Cerebellar nuclear complex (tissue), 1 donor: ENCODE measurements around the gene TAS1R3.

Experiments
- DNase-seq, 2 experiments: peaks; one replicate each; lab custom pipeline; 2025; lab: John Stamatoyannopoulos, UW

Gene TAS1R3

DNA sequence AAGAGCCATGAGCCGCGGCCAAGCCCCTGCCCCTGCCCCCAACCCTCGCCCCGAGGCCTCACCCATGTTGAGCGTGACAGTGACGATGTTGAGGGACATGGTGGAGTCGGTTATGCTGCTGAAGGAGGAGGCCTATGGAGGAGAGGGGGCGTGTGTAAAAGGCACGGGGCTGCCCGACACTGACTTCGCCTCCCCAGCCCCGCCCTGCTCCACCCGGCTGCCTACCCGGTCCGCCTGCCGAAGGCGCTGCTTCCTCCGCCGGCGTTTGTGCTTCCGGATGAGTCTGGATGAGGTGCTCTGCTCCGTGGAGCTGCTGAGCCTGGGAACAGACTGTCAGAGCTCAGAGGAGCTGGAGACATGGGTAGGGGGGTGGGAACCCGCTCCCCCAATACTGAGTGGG is 9.1 kb downstream of the TAS1R3 start:
- DNase-seq: no peak

DNA sequence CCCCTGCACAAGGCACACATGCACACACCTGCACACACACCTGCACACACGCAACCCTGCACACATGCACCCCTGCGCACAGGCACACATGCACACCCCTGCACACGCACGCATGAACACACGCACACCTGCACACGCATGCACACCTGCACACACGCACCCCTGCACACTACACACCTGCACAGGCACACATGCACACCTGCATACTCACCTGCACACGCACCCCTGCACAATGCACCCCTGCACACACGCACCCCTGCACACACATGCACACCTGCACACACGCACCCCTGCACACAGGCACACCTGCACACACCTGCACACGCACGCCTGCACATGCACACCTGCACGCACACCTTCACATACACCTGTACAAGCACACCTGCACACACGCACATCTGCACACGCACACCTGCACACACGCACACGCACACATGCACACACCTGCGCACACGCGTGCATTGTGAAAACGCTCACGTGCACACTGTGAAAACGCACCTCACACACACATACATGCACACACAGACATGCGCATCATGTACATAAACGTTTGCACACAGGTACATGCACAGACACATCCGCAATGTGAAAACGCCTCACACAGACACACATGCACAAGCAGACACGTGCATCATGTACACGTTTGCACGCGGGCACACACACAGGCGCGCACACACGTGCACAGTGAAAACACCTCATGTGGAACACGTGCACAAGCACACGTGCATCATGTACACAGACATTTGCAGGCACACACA is 9.9 kb downstream of the TAS1R3 start:
- DNase-seq: no peak

DNA sequence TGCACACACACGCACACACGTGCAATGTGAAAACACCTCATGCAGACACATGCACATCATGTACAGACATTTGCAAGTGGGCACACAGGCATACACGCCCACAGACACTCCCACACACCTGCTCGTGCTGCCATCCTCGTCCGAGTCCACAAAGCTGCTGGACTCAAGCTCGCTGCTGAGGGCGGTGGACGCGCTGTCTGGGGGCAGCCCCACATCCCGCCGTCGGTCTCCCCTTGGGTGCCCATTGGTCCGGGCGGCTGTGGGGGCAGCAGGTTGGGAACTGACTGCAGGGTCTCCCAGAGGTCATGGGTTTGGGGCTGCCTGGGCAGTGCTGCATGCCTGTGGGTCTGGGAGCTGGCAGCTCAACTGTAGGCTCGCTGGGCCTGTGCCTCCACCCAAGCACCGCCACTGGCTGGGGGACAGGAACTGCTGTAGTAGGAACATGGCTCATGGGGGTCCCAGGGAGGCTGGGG is 10.5 kb downstream of the TAS1R3 start:
- no peak for DNase-seq

DNA sequence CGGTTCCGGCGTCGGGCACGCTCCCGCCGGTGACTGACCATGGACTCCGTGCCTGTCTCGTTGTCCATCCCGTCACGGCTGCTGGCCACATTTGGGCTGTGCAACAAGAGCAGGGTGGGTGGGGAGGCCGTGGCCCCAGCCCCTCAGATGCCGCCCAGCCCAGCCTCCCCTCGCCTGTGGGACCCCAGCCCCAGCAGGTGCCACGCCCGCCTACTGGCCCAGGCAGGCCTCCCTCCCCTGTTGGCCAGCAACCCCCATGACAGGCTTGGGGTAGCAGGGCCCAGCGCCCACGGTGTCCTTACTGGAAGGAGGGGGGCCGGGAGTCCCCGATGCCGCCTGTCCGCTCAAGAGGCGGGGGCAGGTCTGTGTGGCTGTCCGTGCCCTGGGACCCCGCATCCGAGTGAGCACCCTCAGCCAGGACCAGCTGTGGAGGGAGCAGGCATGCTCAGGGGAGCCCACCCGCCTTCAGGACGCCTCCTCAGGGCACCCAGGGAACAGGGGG is 11.0 kb downstream of the TAS1R3 start:
- no peak for DNase-seq

DNA sequence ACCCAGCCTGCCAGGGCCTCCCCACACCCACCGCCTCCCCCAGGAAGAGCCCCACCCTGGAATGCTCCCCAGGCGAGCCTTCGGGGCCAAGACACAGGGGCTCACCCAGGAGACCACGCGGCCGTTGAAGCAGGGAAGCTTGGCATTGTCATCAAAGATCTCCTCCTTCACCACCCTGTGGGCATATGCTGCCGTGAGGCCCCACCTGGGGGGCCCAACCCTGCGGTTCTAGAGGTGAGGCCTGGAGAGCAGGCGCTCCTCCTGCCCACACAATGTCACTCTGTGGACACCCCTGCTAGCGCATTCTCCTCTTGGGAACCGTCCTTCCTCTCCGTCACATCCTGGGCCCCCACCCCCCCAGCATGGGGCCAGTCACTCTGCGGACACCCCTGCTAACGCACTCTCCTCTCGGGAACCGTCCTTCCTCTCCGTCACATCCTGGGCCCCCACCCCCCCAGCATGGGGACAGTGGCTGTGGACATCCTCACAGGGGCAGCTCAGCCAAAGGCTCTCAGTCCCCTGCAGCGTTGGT is 11.6 kb downstream of the TAS1R3 start:
- no peak for DNase-seq

DNA sequence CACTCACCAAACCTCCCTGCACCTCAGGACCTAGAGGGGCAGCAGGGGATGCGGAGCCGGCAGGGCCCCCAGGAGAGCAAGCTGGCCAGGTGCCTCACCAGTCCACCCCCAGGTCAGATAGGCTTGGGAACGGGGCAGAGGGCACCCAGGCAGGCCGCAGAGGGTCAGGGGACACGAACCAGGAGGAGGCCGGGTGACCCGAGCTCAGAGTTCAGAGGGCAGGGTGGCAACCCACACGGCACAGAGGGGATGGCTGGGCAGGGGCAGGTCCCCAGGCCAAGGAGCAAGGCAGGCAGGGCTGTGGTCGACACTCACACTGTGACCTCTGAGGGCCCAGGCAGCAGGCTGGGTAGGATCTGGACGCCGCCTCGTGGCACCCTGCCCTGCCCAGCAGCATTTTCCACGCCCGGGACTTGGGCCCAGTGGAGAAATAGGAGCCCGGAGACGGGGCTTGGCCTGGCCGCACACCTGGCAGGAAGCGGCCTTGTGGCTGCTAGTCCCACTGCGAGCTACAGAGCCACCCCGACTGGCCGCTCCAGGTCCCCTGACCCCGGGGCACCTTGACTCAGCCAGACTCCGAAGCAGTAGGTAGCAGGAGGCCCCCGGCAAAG is 12.8 kb downstream of the TAS1R3 start:
- no peak for DNase-seq

DNA sequence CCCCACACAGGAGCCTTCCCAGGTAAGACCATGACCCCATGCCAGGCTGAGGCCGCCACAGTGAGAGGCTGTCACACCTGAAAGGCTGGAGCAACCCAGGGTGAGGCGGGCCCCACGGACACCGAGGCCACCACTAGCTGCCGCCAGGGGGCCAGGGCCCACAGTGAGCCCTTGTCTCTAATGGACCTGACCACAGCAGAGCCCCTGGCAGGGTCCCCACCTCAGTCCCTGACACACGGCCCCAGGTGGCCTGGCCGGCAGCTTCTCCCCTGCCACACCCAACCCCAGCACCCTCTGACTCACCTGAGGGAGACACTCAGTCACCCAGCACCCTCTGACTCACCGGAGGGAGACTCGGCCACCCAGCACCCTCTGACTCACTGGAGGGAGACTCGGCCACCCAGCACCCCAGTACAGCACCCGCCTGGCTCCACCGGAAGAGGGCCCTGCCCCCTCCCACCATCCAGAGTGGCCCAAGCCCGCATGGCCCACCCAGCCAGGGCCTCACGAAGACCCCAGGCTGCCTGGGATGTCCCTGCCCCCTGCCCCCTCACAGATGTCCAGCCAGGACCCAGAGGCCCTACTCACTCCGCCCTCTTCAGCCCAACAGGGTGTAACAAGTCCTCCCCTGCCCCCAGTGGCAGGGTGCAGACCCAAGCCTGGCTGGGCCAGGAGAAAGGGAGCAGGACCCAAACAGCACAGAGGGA is 13.7 kb downstream of the TAS1R3 start:
- DNase-seq: no peak

DNA sequence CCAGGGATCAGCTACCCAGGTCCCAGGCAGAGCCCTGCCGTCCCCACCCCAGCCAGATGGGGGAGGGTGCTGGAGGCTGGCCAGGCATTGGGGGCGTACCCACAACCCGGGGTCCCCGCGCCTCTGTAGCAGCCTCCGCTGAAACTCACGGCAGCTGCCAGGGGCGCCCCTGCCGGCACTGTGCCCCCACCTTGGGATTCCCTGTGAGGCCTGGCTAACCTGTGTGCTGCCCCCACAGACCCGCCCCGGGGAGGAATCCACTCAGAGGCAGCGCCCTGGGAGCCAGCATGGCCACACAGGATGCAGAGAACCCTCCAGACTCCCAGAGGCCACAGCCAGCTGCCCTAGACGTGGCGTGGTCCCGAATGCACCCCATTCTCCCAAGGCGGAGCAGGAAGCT is 14.3 kb downstream of the TAS1R3 start:
- DNase-seq: no peak

DNA sequence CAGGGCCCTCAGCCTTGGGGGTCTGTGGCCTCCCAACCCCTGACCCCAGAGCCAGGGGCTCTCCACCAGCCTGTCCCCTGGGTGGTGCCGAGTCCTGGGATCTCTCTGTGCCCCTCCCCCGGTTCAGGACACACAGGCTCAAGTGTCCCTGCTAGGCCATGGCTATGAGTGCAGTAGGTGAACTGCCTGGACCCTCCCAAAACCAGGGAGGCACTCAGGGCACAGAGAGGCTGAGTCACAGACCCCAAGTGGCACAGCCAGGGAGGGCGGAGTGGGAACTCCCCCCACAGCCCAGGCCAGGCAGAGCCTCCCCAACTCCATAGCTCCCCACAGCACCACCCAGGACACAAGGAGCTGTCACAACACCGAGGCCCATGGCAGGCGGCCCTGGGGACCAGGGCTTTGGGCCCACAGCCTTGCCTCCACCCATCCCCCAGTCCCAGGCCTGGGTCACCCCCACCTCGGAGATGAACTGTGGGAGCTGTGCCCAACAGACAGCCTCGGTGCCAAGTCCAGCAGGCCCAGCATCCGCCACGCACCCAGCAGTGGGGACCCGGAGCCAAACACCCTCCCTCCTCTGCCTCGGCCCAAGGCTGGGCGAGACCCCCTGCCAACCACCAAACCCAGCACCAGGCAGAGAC is 14.9 kb downstream of the TAS1R3 start:
- no peak for DNase-seq

DNA sequence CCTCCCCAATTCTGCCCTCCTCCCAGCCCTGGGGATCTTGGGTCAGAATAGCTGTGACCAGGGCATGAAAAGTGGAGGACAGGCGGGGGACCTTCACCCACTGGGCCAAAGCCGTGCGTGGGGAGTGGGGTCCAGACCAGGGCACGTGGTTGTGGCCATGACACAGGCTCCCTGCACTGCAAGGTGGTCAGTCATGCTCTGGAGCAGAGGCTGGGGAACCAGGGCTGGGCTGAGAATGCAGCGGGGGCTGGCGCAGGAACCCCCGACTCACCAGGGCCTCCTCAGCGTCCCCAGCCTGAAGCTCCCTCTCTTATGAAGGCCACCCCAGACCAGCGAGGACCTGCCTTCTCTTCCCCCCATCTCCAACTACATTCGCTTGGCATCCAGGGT is 15.4 kb downstream of the TAS1R3 start:
- no peak for DNase-seq

DNA sequence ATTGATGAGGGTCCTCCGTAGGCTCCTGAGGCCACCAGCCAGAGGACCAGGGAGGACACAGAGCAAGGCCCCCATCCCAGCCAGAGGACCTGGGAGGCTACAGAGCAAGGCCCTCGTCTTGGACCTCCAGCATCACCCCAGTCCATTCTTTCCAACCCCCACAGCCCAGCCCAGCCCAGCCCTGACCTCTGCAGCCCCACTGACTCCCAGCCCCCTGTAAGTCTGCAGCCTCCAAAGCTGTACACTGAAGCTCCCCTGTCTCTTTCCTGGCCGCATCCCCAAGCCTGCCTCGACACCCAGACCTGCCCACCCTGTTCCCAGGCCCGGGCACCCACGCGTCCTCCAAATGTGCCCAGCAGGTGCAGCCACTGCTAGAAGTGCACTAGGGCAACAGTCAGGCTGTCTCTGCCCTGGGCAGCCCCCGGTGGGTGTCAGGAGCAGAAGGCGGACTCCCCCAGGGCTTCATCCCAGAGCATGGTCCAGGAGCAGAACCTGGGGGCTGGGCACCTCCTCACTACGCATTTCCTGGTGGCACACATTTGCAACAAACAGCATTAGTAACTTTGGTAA is 16.0 kb downstream of the TAS1R3 start:
- DNase-seq: no peak

DNA sequence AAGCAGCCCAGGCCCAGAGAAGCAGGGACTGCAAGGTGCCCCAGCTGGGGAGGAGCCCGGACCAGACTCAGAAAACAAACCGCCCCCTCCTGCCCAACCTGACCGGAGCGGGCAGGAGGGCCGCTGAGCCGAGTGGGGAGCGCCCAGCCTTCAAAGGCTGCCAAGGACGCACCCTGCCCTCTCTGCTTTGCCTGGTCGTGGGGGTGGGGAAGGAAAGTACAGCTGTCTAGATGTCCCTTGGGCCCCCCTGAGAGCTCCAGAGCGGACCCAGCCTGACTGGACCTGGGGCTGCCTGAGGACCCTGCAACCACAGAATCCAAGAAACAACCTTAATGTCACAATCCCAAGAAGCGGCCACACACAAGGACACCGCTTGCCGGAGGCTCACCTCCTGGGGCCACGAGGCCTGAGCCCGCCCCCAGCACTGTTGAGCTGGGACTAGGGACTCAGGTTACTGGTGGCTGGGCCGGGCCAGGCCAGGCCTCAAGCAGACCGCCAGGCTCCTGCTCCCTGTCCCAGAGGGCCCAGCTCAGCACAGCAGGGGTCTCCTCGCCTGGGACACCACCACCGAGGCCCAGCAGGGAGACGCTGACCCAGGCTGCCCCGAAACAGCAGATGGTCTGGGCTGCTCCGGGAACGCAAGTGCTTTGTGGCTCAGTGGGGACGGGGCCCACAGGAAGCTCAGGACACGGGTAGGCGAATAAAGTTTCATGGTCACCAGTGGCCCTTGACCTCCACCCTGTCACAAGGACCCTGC is 16.8 kb downstream of the TAS1R3 start:
- DNase-seq: no peak

DNA sequence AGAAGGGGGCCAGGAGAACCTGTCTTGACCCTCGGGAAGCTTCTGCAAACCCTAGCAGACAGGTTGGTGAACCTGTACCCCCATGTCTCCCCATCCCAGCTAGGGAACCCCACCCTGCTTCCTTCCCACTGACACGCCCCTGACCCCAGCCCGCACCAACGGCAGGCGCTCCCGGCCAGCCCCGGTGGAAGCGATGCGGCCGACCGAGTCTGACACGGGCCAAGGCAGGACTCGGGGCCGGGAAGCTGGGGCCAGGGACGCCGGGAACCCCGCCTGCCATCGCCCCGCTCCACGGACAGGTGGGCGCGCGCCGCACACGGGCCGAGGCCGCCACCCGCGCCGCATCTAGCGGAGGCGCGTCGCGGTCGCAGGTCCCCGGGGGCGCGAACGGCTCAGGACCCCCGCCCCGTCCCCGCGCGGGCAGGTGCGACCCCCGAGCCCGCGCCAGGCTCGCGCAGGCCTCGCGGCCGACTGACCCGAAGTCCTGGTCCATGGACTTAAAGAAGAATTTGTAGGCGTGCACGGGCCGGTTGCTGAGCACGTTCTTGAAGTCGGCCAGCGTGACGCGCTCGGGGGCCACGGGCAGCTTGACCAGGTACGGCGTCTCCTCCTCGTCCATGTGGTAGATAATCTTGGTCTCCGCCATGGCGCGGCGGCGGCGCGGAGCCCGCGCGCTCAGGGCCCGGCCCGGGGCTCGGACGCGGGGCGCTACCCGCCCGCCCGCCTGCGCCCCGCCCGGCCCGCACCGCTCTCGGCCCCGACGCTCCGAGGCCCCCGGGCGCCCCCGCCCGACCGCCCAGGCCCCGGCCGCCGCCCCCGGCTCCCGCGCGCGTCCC is 17.6 kb downstream of the TAS1R3 start:
- no peak for DNase-seq

DNA sequence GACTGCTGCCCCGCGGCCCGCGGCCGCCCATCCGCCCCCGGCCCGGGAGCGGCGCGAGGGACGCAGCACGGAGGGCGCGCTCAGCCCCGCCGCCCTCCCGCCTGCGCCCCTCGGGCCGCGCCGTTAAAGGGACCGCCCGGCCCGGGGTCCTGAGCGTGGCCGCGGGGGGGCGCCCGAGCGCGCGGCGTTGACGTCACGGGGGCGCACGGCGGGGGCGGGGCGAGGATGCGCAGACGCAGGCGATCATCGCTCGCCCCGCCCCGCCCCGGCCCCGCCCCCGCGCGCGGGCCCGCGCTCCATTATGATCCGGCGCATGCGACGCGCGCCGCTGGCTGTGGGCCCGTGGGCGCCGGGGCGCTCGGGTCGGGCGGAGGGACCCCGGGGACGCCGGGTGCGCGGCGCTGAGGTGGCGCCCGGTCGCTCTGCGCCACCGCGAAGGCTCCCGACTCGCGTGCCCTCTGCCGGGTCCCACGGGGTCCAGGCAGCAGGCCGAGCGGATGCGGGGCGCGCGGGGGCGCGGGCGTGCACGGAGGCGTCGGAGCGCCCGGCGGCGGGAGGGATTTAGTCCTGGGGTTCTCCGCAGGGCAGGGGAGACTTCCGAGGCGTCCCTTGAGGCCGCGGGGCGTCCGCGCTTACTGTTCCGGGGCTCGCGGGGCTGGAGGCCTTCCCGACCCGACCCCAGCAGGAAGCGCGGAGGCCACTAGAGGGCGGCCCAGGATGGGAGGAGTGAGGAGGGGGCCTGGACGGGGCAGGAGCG is 18.4 kb downstream of the TAS1R3 start, which contains the start of gene DVL1:
Gene DVL1 (minus strand): TSS at position 163 of the 757 bp plus-strand sequence. CDS start 353 bp downstream, outside the sequence.
- DNase-seq: no peak

DNA sequence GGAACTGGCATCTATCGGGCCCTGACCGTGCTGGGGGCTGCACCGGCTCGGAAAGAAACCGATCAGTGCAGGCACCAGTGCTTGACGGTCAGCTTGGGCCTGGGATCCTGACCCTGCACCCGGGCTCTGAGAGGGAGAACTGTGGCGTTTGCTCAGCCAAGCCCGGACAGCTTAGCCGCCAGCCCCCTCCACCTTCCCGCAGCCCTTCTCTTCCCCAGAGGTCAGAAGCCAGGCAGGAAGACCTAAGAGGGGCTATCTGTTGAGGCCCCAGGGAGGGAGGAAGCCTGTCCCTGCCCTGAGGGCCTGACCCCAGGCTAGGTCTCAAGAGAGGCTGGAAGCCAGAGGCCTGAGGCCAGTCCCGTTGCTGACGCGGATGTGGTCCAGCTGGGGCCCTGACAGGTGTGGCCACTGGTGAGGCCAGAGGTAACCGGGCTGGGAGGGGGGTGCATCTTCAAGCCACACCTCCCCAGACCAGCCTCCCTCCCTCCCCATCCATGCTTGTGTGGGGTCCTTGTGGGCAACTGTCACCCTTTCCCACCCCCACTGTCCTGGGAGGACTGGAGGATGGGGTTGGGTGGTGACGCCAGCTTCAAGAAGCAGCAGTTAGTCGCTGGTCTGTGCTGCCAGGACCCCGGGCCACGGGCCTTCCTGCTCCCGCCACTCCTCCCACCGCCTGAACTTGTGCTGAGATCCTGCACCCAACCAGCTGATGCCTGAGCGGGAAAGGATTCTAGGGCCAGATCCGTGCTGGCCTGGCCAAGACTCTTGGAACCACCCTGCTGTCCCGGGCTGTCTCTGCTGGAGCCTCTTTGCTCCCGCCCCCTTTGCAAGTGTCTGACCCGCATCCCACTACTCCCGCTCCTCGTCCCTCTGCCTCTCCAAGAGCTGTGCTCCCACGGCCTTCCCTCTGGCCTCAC is 20.7 kb downstream of the TAS1R3 start:
- no peak for DNase-seq

DNA sequence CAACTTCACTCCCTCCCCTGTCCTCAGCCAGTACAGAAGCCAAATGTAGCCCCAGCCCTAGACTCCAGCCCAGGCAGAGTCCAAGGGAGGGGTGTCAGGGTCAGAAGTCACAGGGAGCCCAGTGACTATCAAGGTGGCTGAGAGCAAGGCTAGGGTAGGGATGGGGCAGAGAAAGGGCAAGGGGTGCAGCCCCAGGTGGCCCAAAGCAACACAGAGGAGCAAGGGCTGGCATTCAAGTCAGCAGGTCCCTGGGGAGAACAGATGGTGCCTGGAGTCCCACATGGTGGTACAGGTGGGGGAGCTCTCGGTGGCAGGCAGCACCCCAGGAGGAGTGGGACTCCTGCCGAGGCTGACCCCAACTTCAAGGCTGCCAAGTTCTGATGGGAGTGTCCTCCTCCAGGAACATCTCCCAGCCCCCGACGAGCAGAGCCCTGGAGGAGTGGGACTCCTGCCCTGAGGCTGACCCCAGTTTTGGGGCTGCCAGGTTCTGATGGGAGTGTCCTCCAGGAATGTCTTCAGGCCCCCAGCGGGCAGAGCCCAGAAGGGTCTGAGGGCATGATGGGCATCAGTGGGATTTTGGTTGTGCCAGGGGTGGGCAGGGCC is 21.8 kb downstream of the TAS1R3 start:
- no peak for DNase-seq

DNA sequence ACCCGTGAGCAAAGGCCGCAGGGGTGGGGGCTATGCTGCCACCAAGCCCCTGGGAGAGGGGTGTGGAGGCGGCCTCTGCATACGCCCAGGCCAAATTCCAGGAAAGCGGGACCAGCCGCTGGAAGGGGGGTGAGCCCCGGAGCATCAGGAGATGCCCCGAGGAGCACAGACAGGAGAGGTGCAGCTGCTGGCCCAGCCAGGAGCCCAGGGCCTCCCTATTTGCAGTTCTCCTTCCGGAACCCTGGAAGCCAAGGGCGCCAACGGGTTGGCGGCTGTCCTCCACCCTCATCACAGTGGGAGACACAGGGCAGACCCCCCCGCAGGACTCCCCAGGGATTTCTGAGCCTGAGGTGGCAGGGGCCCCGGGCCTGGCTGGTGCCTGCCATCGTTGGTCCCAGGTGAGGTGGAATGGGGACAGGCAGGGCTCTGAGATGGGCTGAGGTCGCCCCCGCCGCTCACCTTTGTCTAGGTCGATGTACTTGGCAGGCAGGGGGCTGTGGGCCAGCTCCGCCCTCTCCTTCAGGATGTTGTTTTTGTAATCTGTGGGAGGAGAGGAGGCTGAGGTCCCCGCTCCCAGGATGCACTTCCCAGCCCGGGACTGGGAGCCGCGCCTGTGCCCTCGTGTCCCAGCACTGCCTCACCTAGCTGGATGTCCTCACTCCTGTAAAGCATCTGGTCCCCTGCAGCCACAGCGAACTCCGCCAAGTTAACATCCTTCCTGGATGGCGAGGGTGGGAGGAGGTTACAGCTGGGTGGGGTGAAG is 22.5 kb downstream of the TAS1R3 start:
- no peak for DNase-seq
